Liver (tissue), 9 donors: ENCODE data around the gene SIDT2. TPM values are rescaled to one million over a fixed set of nuclear protein-coding genes. Genes with fewer than 3 reads are reported as not detected.

Experiments used
- DNase-seq: peaks from one replicate; pipeline ENCODE4 v3.0.0-alpha.2; 2017; ENCODE audit warnings: low spot score
- H3K27ac ChIP-seq, 2 donors: one replicate each; pipeline ENCODE4 v1.7.0; 2013; ENCODE audit warnings: inconsistent platforms in 2 of 2, low read length in 2 of 2, control low read depth in 1 of 2, low read depth in 1 of 2, mild to moderate bottlenecking in 1 of 2
- H3K27me3 ChIP-seq, 4 donors: one replicate each; pipeline versions ENCODE4 v1.6.1 to v1.7.0; 2013; ENCODE audit warnings: low read length in 3 of 4, inconsistent platforms in 1 of 4, mild to moderate bottlenecking in 1 of 4, moderate library complexity in 1 of 4; ENCODE audit not compliant: control insufficient read depth in 4 of 4, insufficient read depth in 4 of 4
- H3K36me3 ChIP-seq, 4 donors: one replicate each; pipeline versions ENCODE4 v1.6.1 to v1.7.0; 2013; ENCODE audit warnings: low read length in 3 of 4, mild to moderate bottlenecking in 3 of 4, low read depth in 1 of 4, moderate library complexity in 1 of 4; ENCODE audit not compliant: control insufficient read depth in 4 of 4, insufficient read depth in 3 of 4
- H3K4me1 ChIP-seq, 4 donors: one replicate each; pipeline versions ENCODE4 v1.6.1 to v1.7.0; 2013; ENCODE audit warnings: low read length in 3 of 4, mild to moderate bottlenecking in 3 of 4, moderate library complexity in 1 of 4; ENCODE audit not compliant: control insufficient read depth in 4 of 4, insufficient read depth in 4 of 4
- H3K4me3 ChIP-seq, 3 donors: one replicate each; pipeline versions ENCODE4 v1.6.1 to v1.7.0; 2013; ENCODE audit warnings: low read length in 3 of 3, control low read depth in 1 of 3, low read depth in 1 of 3, mild to moderate bottlenecking in 1 of 3
- H3K9ac ChIP-seq, 2 donors: one replicate each; pipeline ENCODE4 v1.7.0; 2013; ENCODE audit warnings: low read length in 2 of 2, mild to moderate bottlenecking in 2 of 2, moderate library complexity in 2 of 2, control low read depth in 1 of 2, low read depth in 1 of 2
- H3K9me3 ChIP-seq, 4 donors: one replicate each; pipeline versions ENCODE4 v1.6.1 to v1.7.0; 2013; ENCODE audit warnings: low read length in 3 of 4; ENCODE audit not compliant: control insufficient read depth in 4 of 4
- EGR1 ChIP-seq, 2 donors: IDR thresholded peaks; 2 replicates each; pipeline ENCODE4 v1.6.1; 2016 to 2018; ENCODE audit warnings: antibody characterized with exemption in 2 of 2, low read depth in 2 of 2
- FOXA1 ChIP-seq: IDR thresholded peaks from 2 replicates; pipeline ENCODE4 v1.6.1; 2016; ENCODE audit warnings: antibody characterized with exemption
- FOXA2 ChIP-seq: IDR thresholded peaks from 2 replicates; pipeline ENCODE4 v1.6.1; 2016; ENCODE audit warnings: antibody characterized with exemption
- GABPA ChIP-seq, 2 donors: IDR thresholded peaks in 1 of 2; conservative IDR thresholded peaks in 1 of 2; 2 replicates each; pipeline ENCODE4 v1.6.1; 2016; ENCODE audit warnings: antibody characterized with exemption in 2 of 2, mild to moderate bottlenecking in 1 of 2, moderate library complexity in 1 of 2
- HNF4G ChIP-seq: IDR thresholded peaks from 2 replicates; pipeline ENCODE4 v1.6.1; 2016; ENCODE audit warnings: antibody characterized with exemption
- JUND ChIP-seq, 2 donors: IDR thresholded peaks; 2 replicates each; pipeline ENCODE4 v1.6.1; 2016; ENCODE audit warnings: antibody characterized with exemption in 2 of 2
- NR2F2 ChIP-seq: IDR thresholded peaks from 2 replicates; pipeline ENCODE4 v1.6.1; 2016; ENCODE audit warnings: antibody characterized with exemption
- RAD21 ChIP-seq, 2 donors: IDR thresholded peaks; 2 replicates each; pipeline ENCODE4 v1.6.1; 2016; ENCODE audit warnings: antibody characterized with exemption in 2 of 2, mild to moderate bottlenecking in 2 of 2
- RXRA ChIP-seq, 2 donors: IDR thresholded peaks; 2 replicates each; pipeline ENCODE4 v1.6.1; 2017 to 2018; ENCODE audit warnings: antibody characterized with exemption in 2 of 2, mild to moderate bottlenecking in 1 of 2
- SP1 ChIP-seq: IDR thresholded peaks from 2 replicates; pipeline ENCODE4 v1.6.1; 2018; ENCODE audit warnings: antibody characterized with exemption, mild to moderate bottlenecking
- TAF1 ChIP-seq: conservative IDR thresholded peaks from 2 replicates; pipeline ENCODE4 v1.6.1; 2016; ENCODE audit warnings: antibody characterized with exemption, mild to moderate bottlenecking
- YY1 ChIP-seq: IDR thresholded peaks from 2 replicates; pipeline ENCODE4 v1.6.1; 2016; ENCODE audit warnings: antibody characterized with exemption, mild to moderate bottlenecking
- WGBS: extraction: QIAGEN DNeasy Blood & Tissue Kit; methylation state at CpG from one replicate; pipeline ENCODE4 v1.1.7; 2013; 5-methylcytosine and 5-hydroxymethylcytosine counted together
- polyA plus RNA-seq, 2 donors: library from polyadenylated mRNA; stranded (reverse) in 1 of 2; unstranded in 1 of 2; fragments of 200-250 nt in 1 of 2; fragments of >200 nt in 1 of 2; fragmentation: Nextera tagmentation in 1 of 2; extraction: Ambion mirVana in 1 of 2; gene quantifications; one replicate each; pipeline versions ENCODE4 v1.2.1 to v1.2.3, GENCODE V29; 2013 to 2015
- total RNA-seq, 2 donors: library from RNA; depleted of rRNA; stranded (reverse); fragments of >200 nt; gene quantifications; one replicate each; pipeline ENCODE4 v1.2.3, GENCODE V29; 2014
- TF ChIP-seq, protein P1 (sequence below): IDR thresholded peaks from 2 replicates; pipeline ENCODE4 v1.6.1; 2016; ENCODE audit warnings: antibody characterized with exemption
- TF ChIP-seq, protein P2 (sequence below): fragments of 150-350 bp; IDR thresholded peaks from 2 replicates; pipeline ENCODE4 v1.5.1; 2017; ENCODE audit warnings: improper control_type of control experiment, low read depth, low read length; ENCODE audit not compliant: missing input control
- TF ChIP-seq, protein P3 (sequence below): IDR thresholded peaks from 2 replicates; pipeline ENCODE4 v1.6.1; 2016; ENCODE audit warnings: antibody characterized with exemption, mild to moderate bottlenecking
- donor health status: healthy.
- donor health status: healthy.
- donor health status: healthy.
- donor health status: healthy.
- donor health status: healthy.

SIDT2 gene
- total and polyA plus RNA-seq, 4 donors = 11.2 to 42.9 (median 22.4) TPM

DNA sequence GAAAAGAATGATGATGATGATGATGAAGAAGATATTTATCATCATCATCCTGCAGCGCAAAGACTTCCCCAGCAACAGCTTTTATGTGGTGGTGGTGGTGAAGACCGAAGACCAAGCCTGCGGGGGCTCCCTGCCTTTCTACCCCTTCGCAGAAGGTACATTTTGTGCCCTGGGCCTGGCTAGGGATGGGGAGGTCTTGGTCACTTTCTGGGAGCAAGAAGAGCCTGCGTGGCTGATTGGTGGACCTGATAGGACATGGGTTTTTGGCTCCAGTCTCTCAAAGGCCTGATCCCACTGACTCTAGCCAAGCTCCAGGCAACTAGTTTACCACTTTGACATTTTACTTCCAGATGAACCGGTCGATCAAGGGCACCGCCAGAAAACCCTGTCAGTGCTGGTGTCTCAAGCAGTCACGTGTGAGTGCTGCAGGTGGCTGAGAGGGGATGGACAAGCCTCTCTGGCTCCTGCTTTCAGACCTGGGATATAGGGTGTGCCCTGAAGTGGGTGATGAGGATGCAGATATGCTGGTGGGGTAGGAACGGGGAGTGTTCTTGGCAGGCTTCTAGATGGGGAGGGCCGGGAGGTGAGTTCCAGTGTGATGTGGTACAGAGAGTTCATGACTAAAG, 5.3 kb downstream of the SIDT2 start (continued):
- TF ChIP-seq, protein P1, sequence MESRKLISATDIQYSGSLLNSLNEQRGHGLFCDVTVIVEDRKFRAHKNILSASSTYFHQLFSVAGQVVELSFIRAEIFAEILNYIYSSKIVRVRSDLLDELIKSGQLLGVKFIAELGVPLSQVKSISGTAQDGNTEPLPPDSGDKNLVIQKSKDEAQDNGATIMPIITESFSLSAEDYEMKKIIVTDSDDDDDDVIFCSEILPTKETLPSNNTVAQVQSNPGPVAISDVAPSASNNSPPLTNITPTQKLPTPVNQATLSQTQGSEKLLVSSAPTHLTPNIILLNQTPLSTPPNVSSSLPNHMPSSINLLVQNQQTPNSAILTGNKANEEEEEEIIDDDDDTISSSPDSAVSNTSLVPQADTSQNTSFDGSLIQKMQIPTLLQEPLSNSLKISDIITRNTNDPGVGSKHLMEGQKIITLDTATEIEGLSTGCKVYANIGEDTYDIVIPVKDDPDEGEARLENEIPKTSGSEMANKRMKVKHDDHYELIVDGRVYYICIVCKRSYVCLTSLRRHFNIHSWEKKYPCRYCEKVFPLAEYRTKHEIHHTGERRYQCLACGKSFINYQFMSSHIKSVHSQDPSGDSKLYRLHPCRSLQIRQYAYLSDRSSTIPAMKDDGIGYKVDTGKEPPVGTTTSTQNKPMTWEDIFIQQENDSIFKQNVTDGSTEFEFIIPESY = no peak
- TF ChIP-seq GABPA (IDR thresholded peaks at IDR 0.05 in 1 of 2, conservative IDR thresholded peaks at IDR 0.05 in 1 of 2) = no peak

DNA sequence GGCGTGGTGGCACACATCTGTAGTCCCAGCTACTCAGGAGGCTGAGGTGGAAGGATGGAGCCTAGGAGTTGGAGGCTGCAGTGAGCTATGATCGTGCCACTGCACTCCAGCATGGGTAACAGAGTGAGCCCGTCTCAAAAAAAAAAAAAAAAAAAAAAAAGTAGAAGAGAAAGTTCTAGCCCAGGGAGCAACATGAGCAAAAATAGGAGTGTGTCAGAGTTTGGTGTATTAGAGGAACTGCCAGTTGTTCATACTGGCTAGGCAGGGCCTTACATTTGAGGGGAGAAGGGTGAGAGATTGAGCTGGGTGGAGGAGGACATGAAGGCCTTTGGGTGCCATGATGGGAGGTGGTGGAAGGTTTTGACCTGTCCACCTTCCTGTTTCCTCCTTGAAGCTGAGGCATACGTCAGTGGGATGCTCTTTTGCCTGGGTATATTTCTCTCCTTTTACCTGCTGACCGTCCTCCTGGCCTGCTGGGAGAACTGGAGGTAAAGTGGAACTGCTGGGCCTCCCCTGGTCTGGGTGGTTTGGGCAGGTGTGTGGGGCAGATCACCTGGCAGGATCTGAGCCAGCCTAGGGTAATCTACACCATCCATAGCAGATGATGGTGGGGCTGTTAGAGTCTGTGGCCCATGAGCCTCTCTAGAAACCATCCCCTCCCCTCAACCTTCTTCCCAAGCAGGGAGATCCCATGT, 7.3 kb downstream of the SIDT2 start:
- DNase-seq = no peak
- TF ChIP-seq RXRA (IDR thresholded peaks at IDR 0.05) (no peak), YY1 (no peak), JUND (IDR thresholded peaks at IDR 0.05) (no peak), RAD21 (IDR thresholded peaks at IDR 0.05) (no peak), FOXA2 (no peak), TAF1 (no peak), SP1 (no peak), HNF4G (no peak), EGR1 (IDR thresholded peaks at IDR 0.05; ENCODE audit: low read depth in 2 of 2) (no peak), NR2F2 (no peak), FOXA1 (no peak)
- TF ChIP-seq, protein P2, sequence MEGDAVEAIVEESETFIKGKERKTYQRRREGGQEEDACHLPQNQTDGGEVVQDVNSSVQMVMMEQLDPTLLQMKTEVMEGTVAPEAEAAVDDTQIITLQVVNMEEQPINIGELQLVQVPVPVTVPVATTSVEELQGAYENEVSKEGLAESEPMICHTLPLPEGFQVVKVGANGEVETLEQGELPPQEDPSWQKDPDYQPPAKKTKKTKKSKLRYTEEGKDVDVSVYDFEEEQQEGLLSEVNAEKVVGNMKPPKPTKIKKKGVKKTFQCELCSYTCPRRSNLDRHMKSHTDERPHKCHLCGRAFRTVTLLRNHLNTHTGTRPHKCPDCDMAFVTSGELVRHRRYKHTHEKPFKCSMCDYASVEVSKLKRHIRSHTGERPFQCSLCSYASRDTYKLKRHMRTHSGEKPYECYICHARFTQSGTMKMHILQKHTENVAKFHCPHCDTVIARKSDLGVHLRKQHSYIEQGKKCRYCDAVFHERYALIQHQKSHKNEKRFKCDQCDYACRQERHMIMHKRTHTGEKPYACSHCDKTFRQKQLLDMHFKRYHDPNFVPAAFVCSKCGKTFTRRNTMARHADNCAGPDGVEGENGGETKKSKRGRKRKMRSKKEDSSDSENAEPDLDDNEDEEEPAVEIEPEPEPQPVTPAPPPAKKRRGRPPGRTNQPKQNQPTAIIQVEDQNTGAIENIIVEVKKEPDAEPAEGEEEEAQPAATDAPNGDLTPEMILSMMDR = no peak
- TF ChIP-seq, protein P3, sequence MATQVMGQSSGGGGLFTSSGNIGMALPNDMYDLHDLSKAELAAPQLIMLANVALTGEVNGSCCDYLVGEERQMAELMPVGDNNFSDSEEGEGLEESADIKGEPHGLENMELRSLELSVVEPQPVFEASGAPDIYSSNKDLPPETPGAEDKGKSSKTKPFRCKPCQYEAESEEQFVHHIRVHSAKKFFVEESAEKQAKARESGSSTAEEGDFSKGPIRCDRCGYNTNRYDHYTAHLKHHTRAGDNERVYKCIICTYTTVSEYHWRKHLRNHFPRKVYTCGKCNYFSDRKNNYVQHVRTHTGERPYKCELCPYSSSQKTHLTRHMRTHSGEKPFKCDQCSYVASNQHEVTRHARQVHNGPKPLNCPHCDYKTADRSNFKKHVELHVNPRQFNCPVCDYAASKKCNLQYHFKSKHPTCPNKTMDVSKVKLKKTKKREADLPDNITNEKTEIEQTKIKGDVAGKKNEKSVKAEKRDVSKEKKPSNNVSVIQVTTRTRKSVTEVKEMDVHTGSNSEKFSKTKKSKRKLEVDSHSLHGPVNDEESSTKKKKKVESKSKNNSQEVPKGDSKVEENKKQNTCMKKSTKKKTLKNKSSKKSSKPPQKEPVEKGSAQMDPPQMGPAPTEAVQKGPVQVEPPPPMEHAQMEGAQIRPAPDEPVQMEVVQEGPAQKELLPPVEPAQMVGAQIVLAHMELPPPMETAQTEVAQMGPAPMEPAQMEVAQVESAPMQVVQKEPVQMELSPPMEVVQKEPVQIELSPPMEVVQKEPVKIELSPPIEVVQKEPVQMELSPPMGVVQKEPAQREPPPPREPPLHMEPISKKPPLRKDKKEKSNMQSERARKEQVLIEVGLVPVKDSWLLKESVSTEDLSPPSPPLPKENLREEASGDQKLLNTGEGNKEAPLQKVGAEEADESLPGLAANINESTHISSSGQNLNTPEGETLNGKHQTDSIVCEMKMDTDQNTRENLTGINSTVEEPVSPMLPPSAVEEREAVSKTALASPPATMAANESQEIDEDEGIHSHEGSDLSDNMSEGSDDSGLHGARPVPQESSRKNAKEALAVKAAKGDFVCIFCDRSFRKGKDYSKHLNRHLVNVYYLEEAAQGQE = no peak
- H3K27ac ChIP-seq = no peak overlapping the region
- H3K4me3 ChIP-seq = no peak overlapping the region
- no peaks in the 10 kb centered on the region for H3K9me3 ChIP-seq
- H3K4me1 ChIP-seq = peaks cover 1 to 4% (median 2%) of the 10 kb centered on the region in 4 donors
- peaks cover 12 to 69% (median 26%) of the 10 kb centered on the region in 4 donors for H3K36me3 ChIP-seq
- 87% methylated on average over 5 of the region's 5 CpGs for WGBS
- no peaks in the 10 kb centered on the region for H3K27me3 ChIP-seq
- H3K9ac ChIP-seq = no peak overlapping the region
